ENCODE data around the gene PKHD1.

PKHD1 gene

GRCh38 chr6:51675922-51676275, 411.5 kb downstream of the PKHD1 start:
- ATAC-seq (ENCODE audit: low read depth) (no peak), DNase-seq (ENCODE audit: low spot score) (no peak)
- Histone ChIP-seq H3K9me3 (ENCODE audit: severe bottlenecking) (no peaks in the 10 kb centered on the region), H3K4me1 (ENCODE audit: insufficient read depth, poor library complexity, severe bottlenecking) (peaks cover 5% of the 10 kb centered on the region), H3K27me3 (ENCODE audit: insufficient read depth, poor library complexity, severe bottlenecking) (no peaks in the 10 kb centered on the region), H3K27ac (ENCODE audit: poor library complexity, severe bottlenecking) (no peak overlapping the region), H3K4me3 (ENCODE audit: severe bottlenecking) (no peak overlapping the region), H3K36me3 (ENCODE audit: low read depth) (no peaks in the 10 kb centered on the region)
- TF ChIP-seq CTCF (IDR thresholded peaks at IDR 0.05; ENCODE audit: poor library complexity, severe bottlenecking) = no peak

GRCh38 chr6:51675020-51675921, 412.1 kb downstream of the PKHD1 start:
- Histone ChIP-seq H3K36me3 (ENCODE audit: low read depth) (no peaks in the 10 kb centered on the region), H3K27me3 (ENCODE audit: insufficient read depth, poor library complexity, severe bottlenecking) (no peaks in the 10 kb centered on the region), H3K9me3 (ENCODE audit: severe bottlenecking) (no peaks in the 10 kb centered on the region), H3K4me3 (ENCODE audit: severe bottlenecking) (no peak overlapping the region), H3K27ac (ENCODE audit: poor library complexity, severe bottlenecking) (no peak overlapping the region), H3K4me1 (ENCODE audit: insufficient read depth, poor library complexity, severe bottlenecking) (peaks cover 5% of the 10 kb centered on the region)
- TF ChIP-seq CTCF (IDR thresholded peaks at IDR 0.05; ENCODE audit: poor library complexity, severe bottlenecking) = no peak
- no peak for ATAC-seq (ENCODE audit: low read depth)
- DNase-seq (ENCODE audit: low spot score) = no peak

- Histone ChIP-seq H3K27ac (ENCODE audit: poor library complexity, severe bottlenecking) (no peak overlapping the region), H3K36me3 (ENCODE audit: low read depth) (no peaks in the 10 kb centered on the region), H3K27me3 (ENCODE audit: insufficient read depth, poor library complexity, severe bottlenecking) (no peaks in the 10 kb centered on the region), H3K9me3 (ENCODE audit: severe bottlenecking) (no peaks in the 10 kb centered on the region), H3K4me1 (ENCODE audit: insufficient read depth, poor library complexity, severe bottlenecking) (no peaks in the 10 kb centered on the region), H3K4me3 (ENCODE audit: severe bottlenecking) (no peak overlapping the region)
- DNase-seq (ENCODE audit: low spot score) (no peak), ATAC-seq (ENCODE audit: low read depth) (no peak)
- no peak for TF ChIP-seq CTCF (IDR thresholded peaks at IDR 0.05; ENCODE audit: poor library complexity, severe bottlenecking)
These were observed 423.9 kb downstream of the PKHD1 start for GRCh38 chr6:51663525-51663924.

- ATAC-seq (ENCODE audit: low read depth) (no peak), DNase-seq (ENCODE audit: low spot score) (no peak)
- TF ChIP-seq CTCF (IDR thresholded peaks at IDR 0.05; ENCODE audit: poor library complexity, severe bottlenecking) = no peak
- Histone ChIP-seq H3K36me3 (ENCODE audit: low read depth) (no peaks in the 10 kb centered on the region), H3K27ac (ENCODE audit: poor library complexity, severe bottlenecking) (no peak overlapping the region), H3K4me1 (ENCODE audit: insufficient read depth, poor library complexity, severe bottlenecking) (no peaks in the 10 kb centered on the region), H3K27me3 (ENCODE audit: insufficient read depth, poor library complexity, severe bottlenecking) (no peaks in the 10 kb centered on the region), H3K9me3 (ENCODE audit: severe bottlenecking) (no peaks in the 10 kb centered on the region), H3K4me3 (ENCODE audit: severe bottlenecking) (no peak overlapping the region)
These were observed 426.6 kb downstream of the PKHD1 start for GRCh38 chr6:51660767-51661166.

- no peak for DNase-seq (ENCODE audit: low spot score)
- no peaks in the 10 kb centered on the region for H3K9me3 ChIP-seq (ENCODE audit: severe bottlenecking)
- H3K4me1 ChIP-seq (ENCODE audit: insufficient read depth, poor library complexity, severe bottlenecking) = peaks cover 15% of the 10 kb centered on the region
- no peaks in the 10 kb centered on the region for H3K36me3 ChIP-seq (ENCODE audit: low read depth)
- no peak for ATAC-seq (ENCODE audit: low read depth)
- no peak overlapping the region for H3K27ac ChIP-seq (ENCODE audit: poor library complexity, severe bottlenecking)
- no peak for TF ChIP-seq CTCF (IDR thresholded peaks at IDR 0.05; ENCODE audit: poor library complexity, severe bottlenecking)
- no peak overlapping the region for H3K4me3 ChIP-seq (ENCODE audit: severe bottlenecking)
- H3K27me3 ChIP-seq (ENCODE audit: insufficient read depth, poor library complexity, severe bottlenecking) = no peaks in the 10 kb centered on the region
These were observed 429.9 kb downstream of the PKHD1 start for GRCh38 chr6:51657491-51657890.
